Sigmoid colon (tissue), 7 donors: ENCODE results near the gene ZNF778. TPM values are rescaled to one million over a fixed set of nuclear protein-coding genes. Genes with fewer than 3 reads are reported as not detected.
"Not testable (repeated sequence)": the region's sequence is repeated elsewhere in the genome, so short reads cannot be mapped to it uniquely, and the experiment has no call there.

ENCODE experiments used
- DNase-seq: peaks from one replicate; pipeline ENCODE4 v3.0.0-alpha.2; 2019
- H3K27ac ChIP-seq, 4 donors: fragments of 200-600 bp; sonication (generic); one replicate each; pipeline ENCODE4 v1.5.1; 2016 to 2019; ENCODE audit warnings: mild to moderate bottlenecking in 1 of 4
- H3K27me3 ChIP-seq, 3 donors: fragments of 200-600 bp; sonication (generic); one replicate each; pipeline ENCODE4 v1.5.1; 2019; ENCODE audit warnings: mild to moderate bottlenecking in 1 of 3
- H3K36me3 ChIP-seq, 4 donors: fragments of 200-600 bp; sonication (generic); one replicate each; pipeline ENCODE4 v1.5.1; 2016 to 2019
- H3K4me1 ChIP-seq, 4 donors: fragments of 200-600 bp; sonication (generic); one replicate each; pipeline ENCODE4 v1.5.1; 2017 to 2019
- H3K4me3 ChIP-seq, 4 donors: fragments of 200-600 bp; sonication (generic); one replicate each; pipeline ENCODE4 v1.5.1; 2017 to 2019; ENCODE audit warnings: mild to moderate bottlenecking in 2 of 4, moderate library complexity in 1 of 4
- H3K9me3 ChIP-seq, 4 donors: fragments of 200-600 bp in 3 of 4; sonication (generic) in 3 of 4; one replicate each; pipeline versions ENCODE4 v1.5.1 to v1.6.1; 2013 to 2019
- CTCF ChIP-seq, 4 experiments: fragments of 450-650 bp in 3 of 4; fragments of 200-600 bp in 1 of 4; IDR thresholded peaks; one replicate each; pipeline ENCODE4 v1.5.1; 2016 to 2019; ENCODE audit warnings: antibody characterized with exemption in 4 of 4, mild to moderate bottlenecking in 3 of 4, moderate library complexity in 2 of 4
- EP300 ChIP-seq, 4 donors: sonication (generic); formaldehyde crosslinking; IDR thresholded peaks; one replicate each; pipeline ENCODE4 v1.6.1; 2017; ENCODE audit warnings: antibody characterized with exemption in 4 of 4
- POLR2A ChIP-seq, 2 donors: fragments of 450-650 bp; IDR thresholded peaks; one replicate each; pipeline ENCODE4 v1.6.1; 2016; ENCODE audit warnings: antibody characterized with exemption in 2 of 2, mild to moderate bottlenecking in 2 of 2, moderate library complexity in 2 of 2
- POLR2AphosphoS5 ChIP-seq, 4 donors: sonication (generic); formaldehyde crosslinking; IDR thresholded peaks; one replicate each; pipeline ENCODE4 v1.6.1; 2017; ENCODE audit warnings: antibody characterized with exemption in 4 of 4
- WGBS, 2 donors: extraction: QIAGEN DNeasy Blood & Tissue Kit; methylation state at CpG; one replicate each; pipeline ENCODE4 v1.1.7; 2013; 5-methylcytosine and 5-hydroxymethylcytosine counted together
- intact Hi-C: fragments of 100-400 bp; cut with DNase I; formaldehyde crosslinking; loops from one replicate; pipeline ENCODE4 v1.15.1; 2023
- polyA plus RNA-seq, 3 donors: library from polyadenylated mRNA; stranded (reverse); fragments of 200-250 nt; gene quantifications; one replicate each; pipeline ENCODE4 v1.2.3, GENCODE V29; 2013
- total RNA-seq, 4 donors: library from RNA; depleted of rRNA; stranded (reverse); fragments of >200 nt; gene quantifications; one replicate each; pipeline ENCODE4 v1.1.0, GENCODE V29; 2016
- donor health status: healthy with polysubstance abuse.
- donor health status: Bipolar disorder and iron deficiency.
- donor health status: healthy.

ZNF778 gene
- total and polyA plus RNA-seq, 7 donors = 0.69 to 96.1 (median 12.2) TPM

GRCh38 chr16:89187032-89187769, 30.3 kb upstream of the ZNF778 start:
- Histone ChIP-seq H3K36me3 (no peaks in the 10 kb centered on the region), H3K27ac (no peak overlapping the region), H3K4me1 (peaks cover 0 to 10% (median 9%) of the 10 kb centered on the region in 4 donors), H3K4me3 (no peak overlapping the region), H3K27me3 (peaks cover 7 to 39% (median 17%) of the 10 kb centered on the region in 3 donors), H3K9me3 (no peaks in the 10 kb centered on the region)
- WGBS, 2 donors = 46 to 61% methylated on average over 19 of the region's 19 CpGs
- no peak for TF ChIP-seq POLR2AphosphoS5 (IDR thresholded peaks at IDR 0.05)
- no peak for TF ChIP-seq EP300 (IDR thresholded peaks at IDR 0.05)
- TF ChIP-seq POLR2A (IDR thresholded peaks at IDR 0.05) = no peak
- no peak for TF ChIP-seq CTCF (IDR thresholded peaks at IDR 0.05)
- intact Hi-C loops = no loop called here
- DNase-seq = no peak

DNA sequence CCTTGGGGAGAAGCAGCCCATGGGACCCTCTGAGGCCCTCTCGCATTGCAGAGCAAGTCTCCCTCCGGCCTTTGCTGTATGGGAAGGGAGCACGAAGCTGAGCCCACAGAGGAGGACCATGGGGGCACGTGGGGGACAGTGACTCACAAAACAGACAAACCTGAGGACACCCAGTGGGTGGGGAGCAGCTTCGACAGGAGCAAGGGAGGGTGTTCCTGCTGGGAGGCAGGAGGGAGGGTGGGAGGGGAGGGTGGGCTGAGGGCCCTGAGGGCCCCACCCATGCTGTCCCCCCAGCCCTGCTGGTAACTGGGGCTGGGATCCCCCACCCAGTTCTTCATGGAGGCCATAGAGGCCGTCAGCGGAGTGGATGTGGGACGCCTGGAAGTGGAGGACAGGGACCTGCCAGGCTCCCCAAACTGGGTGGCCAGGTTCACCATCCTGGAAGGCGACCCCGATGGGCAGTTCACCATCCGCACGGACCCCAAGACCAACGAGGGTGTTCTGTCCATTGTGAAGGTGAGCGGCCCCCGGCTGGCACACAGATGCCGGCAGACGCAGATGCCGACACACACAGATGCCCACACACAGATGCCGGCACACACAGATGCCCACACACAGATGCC, 29.6 kb upstream of the ZNF778 start:
- intact Hi-C loops = no loop called here
- H3K27me3 ChIP-seq = peaks cover 7 to 34% (median 17%) of the 10 kb centered on the region in 3 donors
- no peak overlapping the region for H3K4me3 ChIP-seq
- no peaks in the 10 kb centered on the region for H3K9me3 ChIP-seq
- 64 to 70% methylated on average over 19 of the region's 19 CpGs for WGBS, 2 donors
- H3K36me3 ChIP-seq = no peaks in the 10 kb centered on the region
- TF ChIP-seq CTCF (IDR thresholded peaks at IDR 0.05) (no peak), POLR2AphosphoS5 (IDR thresholded peaks at IDR 0.05) (no peak), EP300 (IDR thresholded peaks at IDR 0.05) (no peak), POLR2A (IDR thresholded peaks at IDR 0.05) (no peak)
- no peak overlapping the region for H3K27ac ChIP-seq
- peaks cover 0 to 14% (median 13%) of the 10 kb centered on the region in 4 donors for H3K4me1 ChIP-seq
- DNase-seq = no peak

DNA sequence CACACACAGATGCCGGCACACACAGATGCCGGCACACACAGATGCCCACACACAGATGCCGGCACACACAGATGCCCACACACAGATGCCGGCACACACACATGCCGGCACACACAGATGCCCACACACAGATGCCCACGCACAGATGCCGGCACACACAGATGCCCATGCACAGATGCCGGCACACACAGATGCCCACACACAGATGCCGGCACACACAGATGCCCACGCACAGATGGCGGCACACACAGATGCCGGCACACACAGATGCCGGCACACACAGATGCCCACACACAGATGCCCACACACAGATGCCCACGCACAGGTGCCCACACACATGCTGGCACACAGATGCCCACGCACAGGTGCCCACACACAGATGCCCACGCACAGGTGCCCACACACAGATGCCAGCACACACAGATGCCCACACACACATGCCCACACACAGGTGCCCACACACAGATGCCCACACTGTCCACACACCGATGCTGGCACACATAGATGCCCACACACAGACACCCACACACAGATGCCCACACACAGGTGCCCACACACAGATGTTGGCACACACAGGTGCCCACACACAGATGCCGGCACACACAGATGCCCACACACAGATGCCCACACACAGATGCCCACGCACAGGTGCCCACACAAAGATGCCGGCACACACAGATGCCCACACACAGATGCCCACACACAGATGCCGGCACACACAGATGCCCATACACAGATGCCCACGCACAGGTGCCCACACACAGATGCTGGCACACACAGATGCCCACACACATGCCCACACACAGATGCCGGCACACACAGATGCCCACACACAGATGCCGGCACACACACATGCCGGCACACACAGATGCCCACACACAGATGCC, 28.8 kb upstream of the ZNF778 start:
- DNase-seq, H3K9me3 ChIP-seq, H3K4me3 ChIP-seq, H3K27ac ChIP-seq, H3K36me3 ChIP-seq, intact Hi-C loops: not testable (repeated sequence)
- Histone ChIP-seq H3K27me3 (peaks cover 7 to 31% (median 24%) of the 10 kb centered on the region in 3 donors), H3K4me1 (peaks cover 0 to 18% (median 13%) of the 10 kb centered on the region in 4 donors)
- WGBS, 2 donors = 89 to 96% methylated on average over 25 of the region's 25 CpGs

DNA sequence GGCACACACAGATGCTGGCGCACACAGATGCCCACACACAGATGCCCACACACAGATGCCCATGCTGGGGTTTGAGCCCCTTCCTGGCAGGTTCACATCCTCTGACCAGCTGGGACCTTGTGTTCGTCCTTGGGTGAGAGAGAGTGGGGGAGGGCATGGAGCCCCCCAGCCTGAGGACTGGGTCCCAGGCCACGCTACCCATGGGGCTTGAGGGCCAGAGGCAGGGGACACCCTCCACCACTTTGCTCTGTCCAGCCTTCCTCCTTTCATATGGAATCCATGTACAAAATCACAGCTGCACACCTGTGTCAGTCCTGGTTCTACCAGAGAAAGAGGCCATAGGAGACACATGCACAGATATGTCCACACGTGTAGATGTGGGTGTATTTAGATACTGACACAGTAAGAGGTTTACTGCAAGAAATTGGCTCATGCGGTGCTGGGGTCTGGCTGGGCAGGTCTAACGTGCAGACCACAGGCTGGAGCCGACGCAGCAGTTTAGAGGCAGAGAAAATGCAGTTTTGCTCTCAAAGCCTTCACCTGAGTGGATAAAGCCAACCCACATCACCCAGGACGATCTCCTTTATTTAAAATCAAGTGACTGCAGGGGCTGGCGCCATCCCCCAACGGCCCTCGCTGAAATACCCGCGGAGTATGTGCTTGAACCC, 28.0 kb upstream of the ZNF778 start:
- Histone ChIP-seq H3K9me3 (no peaks in the 10 kb centered on the region), H3K27me3 (peaks cover 7 to 28% (median 26%) of the 10 kb centered on the region in 3 donors), H3K27ac (no peak overlapping the region), H3K36me3 (no peaks in the 10 kb centered on the region), H3K4me3 (no peak overlapping the region), H3K4me1 (peaks cover 0 to 18% (median 13%) of the 10 kb centered on the region in 4 donors)
- 60 to 69% methylated on average over 14 of the region's 14 CpGs for WGBS, 2 donors
- DNase-seq = no peak
- TF ChIP-seq EP300 (IDR thresholded peaks at IDR 0.05) (no peak), POLR2A (IDR thresholded peaks at IDR 0.05) (no peak), POLR2AphosphoS5 (IDR thresholded peaks at IDR 0.05) (no peak), CTCF (IDR thresholded peaks at IDR 0.05) (no peak)
- intact Hi-C loops = no loop called here
